ENCODE measurements around the gene TMED8.
"Not testable (repeated sequence)": the region's sequence is repeated elsewhere in the genome, so short reads cannot be mapped to it uniquely, and the experiment has no call there.

Gene TMED8

DNA sequence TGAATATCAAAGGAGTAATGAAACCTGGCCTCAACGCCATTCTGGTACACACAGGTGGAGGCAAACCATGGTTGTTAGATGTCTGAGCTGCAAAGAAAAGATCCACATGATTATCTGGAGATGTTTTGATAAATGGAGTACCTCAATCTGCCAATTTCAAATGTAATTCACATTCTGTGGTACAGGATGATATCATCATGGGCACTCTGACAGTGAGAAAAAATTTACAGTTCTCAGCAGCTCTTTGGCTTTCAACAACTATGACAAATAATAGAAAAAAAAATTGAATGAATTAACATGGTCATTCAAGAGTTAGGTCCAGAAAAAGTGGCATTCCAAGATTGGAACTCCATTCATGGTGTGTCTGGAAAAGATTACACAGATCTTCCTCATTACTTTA is 17.3 kb downstream of the TMED8 start:
- DNase-seq: no peak

DNA sequence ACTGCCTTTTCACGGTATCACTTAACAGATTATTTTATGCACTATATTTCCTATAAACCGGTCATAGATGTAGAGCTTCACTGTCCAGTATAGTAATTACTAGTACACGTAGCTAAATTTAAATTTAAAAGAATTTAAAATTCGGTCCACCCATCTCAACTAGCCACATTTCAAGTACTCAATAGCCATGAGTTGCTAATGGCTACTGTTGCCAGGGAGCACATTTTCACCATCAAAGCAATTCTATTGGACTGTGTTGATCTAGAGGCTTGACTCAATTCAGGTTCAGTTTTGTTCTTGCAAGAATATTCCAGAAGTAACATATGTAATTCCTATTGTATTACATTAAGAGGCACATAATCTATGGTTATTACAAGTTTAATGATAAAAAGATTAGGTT is 20.0 kb downstream of the TMED8 start:
- DNase-seq: no peak

DNA sequence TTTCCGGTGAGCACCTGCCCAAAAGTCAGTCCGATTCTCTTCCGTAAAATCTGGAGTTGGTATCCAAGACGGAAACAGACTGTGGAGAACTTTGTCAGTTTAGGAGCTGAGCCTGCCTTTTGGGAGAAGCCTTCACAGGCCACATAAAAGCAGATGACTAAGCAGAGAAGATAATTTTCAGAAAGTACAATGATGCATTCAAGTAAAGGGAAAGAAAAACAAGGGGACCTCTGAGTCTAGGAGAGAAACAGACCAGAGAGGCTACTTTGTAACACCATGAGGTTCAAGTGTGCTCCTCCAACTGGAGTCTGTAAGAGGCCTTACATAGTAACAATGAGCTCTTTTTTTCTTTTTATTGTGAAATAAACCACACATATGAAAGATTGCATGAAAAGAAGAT is 21.1 kb downstream of the TMED8 start:
- no peak for DNase-seq

DNA sequence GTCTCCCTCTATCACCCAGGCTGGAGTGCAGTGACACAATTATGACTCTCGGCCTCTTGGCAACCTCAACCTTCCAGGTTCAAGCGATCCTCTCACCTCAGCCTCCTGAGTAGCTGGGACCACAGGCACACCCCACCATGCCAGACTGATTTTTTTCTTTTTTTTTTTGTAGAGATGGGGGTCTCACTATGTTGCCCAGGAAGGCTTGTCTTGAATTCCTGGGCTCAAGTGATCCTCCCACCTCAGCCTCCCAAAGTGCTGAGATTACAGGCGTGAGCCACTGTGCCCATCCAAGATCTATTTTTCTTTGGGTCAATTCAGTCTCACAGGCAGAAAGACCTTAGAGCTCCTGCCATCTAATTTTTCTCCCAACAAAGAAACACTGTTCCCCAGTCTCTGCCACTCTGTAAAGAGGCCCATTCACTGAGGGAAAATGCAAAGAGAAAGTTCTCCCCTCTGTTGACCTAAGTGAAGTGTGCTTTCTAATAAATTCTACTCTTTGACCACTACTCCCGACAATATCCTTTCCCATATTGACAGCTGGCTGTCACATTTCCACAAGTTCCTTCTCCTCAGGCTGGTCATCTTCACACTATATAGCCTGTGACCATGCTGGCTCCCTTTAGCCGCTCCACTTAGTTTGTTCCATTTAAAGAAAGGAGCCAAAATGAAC is 23.3 kb downstream of the TMED8 start:
- no peak for DNase-seq

DNA sequence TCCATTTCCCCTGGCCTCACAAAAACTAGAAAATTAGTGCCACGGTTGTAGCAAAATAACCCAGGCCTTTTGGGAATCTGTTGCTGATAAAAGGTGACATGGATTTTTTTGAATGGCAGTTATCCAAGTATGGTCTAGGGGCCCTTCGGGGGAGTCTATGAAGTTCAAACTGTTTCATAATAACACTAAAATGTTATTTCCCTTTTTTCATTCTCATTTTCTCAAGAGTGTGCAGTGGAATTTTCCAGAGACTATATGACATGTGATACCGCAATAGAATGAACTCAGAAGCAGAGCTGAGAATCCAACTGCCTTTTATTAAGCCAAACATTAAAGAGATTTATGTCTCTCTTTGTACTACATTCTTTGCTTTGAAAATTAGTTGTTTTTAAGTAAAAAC is 29.1 kb downstream of the TMED8 start:
- DNase-seq: no peak

DNA sequence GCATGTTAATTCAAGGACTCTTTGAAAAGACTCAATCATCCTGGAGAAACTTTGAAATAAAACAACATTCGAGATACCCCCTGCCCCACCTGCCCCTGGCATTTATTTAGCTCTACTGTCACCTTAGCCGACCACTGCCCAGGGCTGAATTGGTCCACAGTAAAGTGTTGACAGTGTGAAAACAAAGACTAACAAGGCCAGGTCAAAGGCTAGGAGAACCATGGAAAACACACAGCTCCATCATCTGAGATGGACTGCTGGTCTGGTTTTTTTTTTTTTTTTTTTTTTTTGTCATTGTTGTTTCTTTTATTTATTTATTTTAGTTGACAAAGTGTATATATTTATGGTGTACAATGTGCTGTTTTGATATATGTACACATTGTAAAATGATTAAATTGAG is 30.4 kb downstream of the TMED8 start:
- DNase-seq: no peak

DNA sequence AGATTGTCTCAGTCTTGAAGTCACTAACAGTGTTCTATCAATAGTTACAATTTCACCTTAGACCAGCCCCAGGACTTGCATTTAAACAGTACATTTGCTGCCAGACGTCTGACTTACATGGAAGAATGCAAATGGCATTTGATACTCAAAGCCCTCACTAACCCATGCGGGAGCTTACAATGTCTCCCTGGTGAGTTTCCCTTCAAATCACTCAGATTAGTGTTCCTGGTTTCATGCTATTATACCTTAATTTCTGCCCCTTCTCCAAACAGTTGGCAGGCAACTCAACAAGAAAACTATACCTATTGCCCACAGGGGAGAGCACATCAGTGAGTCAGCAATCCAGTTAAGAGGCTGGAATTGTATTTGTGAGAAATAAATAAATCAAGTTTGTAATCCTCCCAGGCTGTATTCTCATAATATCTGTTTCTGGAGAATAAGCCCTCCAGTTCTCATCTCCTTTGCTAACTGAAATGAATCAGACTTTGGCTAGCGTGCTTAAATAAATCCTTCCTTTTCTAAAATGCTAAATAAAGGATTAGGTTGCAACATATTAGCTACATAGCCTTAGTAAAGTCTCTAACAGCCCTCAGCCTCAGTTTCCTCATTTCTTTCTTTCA is 32.4 kb downstream of the TMED8 start:
- DNase-seq: no peak

DNA sequence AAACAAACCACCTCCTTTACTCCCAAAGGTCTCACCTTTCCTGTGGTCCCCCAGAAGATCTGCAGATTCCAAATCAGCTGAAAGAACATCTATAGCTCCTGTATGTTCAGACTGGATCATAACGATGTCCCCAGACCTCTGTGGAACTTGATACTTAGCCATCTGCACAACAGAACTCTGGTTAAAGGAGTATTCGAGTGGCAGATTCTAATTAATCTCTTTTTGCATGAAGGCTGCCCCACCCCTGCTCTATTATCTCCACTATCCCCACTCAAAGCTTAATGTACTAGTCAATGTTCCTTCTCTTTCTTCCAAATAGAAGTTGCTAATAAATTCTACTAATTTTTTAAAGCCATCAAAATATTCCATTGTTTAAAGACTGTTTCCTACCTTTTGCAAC is 33.2 kb downstream of the TMED8 start:
- no peak for DNase-seq

DNA sequence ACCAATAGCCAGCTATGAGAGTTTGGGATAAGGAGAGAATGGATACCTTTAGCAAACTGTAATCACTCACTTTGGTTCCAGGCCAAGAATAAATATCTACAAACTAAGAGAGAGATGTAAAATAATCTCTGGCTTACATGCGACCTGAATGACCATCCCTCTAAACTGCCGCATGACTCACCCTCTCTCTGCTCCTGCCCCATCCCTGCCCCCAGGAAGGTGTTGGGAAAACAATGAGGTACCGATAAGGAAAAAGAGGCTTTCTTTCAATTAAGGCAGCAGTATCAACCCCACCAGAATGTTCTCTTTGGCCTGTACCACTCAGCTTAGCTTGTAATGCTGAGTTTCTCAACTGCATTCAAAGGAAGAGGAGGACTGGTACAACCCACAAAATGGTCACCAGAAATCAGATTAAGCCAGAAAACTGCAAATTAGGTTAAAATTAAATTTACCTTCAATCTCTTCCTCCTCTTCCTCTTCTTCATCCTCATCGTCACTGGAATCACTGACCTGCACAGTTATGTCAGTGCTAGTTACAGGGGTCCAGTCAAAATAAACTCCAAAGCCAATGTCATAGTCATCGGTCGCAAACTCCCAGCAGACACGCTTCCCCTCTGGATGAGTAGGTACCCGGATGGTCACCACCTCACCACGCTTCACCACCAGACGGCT is 34.0 kb downstream of the TMED8 start:
- DNase-seq: no peak

DNA sequence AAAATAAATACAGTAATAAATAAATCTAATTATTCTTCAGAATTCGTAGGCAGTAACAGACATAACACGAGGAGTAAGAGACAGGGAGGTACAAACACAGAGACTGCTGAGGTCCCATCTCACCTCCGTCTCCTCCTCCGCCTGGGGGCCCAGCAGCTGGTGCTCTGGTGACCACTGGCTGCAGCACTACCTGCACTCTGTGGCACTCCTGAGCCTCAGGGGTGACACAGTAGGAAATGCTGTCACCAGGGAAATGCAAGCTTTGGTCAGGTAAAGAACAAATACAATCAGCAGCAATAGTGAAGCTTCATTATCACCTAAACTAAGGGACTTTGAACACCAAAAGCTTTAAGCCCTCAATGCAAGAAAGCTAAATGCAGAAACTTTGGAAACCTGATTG is 36.5 kb downstream of the TMED8 start:
- no peak for DNase-seq

DNA sequence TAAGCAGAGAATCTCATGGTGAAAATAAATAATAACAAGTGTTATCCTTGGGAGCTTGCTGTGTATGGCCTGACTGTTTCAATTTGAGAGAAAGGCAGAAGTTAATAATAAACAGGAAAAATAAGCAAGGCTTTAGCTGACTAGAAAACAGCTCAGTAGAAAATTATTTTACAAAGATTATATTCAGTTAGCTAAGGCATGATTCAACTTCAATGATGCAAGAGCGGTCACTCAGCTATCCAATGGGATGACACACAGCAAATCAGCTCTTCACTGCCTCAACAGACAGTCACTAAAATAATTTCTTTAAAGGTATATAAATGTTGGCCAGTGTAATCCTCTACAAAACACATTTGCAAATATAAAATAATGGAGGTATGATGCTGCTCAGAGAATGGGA is 37.5 kb downstream of the TMED8 start:
- DNase-seq: no peak

DNA sequence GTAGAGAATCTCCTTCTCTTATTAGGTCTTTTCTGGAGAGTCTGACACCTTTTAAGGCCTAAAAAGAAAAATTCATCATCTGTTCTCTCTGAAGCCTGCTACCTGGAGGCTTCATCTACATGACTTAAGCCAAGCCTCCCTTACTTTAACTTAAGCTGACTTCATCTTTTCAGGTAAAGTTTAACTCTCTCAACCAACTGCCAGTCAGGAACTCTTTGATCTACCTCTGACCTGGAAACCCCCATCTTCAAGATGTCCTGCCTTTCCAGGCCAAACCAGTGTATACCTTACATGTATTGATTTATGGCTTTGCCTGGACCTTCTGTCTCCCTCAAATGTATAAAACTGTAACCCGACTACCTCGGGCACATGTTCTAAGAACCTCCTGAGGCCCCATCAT is 38.6 kb downstream of the TMED8 start:
- DNase-seq: no peak

DNA sequence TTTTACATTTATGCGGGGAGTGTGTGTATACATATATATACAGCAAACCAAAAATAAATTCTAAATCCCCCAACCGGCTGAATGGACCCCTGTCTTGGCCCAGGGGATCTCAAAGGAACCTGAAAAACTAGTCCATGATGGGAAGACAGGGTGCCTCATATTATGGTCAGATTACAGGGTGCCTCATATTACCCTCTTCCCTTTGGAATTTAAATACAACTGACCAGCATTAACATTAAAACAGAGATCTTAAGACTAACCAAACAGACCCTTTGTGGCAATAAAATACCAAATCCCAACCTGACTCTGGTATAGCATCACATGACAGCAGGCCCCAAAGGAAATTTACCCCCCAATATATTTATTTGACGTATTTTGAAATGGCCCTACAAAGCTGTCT is 39.0 kb downstream of the TMED8 start:
- no peak for DNase-seq

DNA sequence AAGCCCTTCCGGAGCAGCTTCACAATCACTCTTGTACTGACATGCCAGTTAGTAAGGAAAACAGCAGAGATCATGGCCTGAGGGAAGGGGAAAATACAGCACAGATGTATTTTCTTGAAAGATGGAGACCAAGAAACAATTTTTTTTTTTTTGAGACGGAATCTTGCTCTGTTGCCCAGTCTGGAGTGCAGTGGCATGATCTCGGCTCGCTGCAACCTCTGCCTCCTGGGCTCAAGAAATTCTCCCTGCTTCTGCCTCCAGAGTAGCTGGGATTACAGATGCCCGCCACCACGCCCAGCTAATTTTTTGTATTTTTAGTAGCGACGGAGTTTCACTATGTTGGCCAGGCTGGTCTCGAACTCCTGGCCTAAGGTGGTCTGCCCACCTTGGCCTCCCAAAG is 39.6 kb downstream of the TMED8 start:
- not testable (repeated sequence) for DNase-seq

DNA sequence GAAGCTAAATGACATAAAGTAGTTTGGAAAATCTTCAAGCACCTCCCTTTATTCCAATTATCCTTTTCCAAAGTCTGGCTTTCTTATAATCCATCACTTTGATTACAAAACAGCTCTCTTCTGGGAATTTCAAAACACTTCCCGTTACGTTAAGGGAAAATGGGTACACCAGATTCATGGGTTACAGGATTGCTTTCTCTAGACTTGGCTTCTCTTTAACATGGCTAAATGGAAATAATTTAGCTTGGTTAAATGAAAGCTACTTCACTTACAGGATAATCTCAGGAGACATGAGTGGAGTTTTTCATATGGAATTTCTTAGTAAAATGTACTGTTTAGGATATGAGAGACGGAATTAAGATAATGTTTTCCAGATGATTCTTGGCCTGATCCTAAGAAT is 41.3 kb downstream of the TMED8 start:
- no peak for DNase-seq

DNA sequence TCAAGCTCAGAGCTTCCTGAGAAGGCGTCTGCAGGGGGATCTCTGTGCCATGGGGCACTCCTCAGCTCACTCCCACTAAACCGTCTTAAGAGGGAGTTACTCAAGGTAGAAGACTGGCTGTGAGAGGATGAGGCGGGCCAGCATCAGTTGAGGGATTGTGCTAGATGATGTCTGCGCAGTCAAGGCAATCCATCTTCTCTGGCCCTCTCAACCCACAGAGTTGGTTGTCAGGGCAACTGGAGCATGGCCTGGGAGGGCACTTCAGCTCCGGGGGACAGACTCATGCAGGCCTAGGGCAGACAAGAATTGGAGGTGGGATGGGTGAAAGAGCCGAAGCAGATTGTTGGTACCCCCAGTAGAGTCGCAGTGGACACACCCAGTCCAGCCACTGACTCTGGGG is 47.0 kb downstream of the TMED8 start:
- DNase-seq: no peak

DNA sequence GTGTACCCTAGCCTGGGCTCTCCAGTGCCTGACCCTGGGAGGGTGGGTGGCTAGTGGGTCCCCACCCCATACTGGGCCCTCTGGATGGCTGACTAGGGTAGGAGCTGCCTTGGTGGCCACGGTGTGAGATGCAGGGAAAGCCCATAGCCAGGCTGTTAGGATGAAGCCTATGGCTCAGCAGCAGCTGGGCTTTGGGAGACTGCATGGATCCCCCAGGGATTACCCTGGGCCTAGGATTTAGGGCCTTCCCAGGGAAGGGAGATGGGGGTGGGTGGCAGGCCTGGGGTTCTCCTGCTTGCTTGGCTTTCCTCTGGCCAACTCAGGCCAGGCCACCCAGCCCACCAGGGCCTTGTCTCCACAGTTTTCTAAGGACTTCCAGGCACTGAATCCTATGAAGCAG is 49.8 kb downstream of the TMED8 start:
- no peak for DNase-seq

DNA sequence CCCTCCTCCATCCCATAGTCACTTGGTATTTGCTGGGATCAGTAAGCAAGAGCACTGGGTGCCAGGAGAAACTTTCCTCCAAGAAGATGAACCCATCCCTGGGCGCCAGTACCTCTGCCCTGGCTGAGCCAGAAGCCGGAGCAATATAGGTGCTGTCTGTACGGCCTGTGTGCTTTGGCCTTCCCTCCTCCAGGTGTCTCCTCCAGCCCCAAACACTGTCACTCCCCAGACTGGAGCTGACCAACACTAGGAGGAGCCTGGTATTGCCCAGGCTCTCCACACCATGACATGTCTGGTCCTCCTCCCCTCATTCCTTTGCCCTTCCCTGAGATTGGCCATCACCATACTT is 51.2 kb downstream of the TMED8 start:
- DNase-seq: no peak

DNA sequence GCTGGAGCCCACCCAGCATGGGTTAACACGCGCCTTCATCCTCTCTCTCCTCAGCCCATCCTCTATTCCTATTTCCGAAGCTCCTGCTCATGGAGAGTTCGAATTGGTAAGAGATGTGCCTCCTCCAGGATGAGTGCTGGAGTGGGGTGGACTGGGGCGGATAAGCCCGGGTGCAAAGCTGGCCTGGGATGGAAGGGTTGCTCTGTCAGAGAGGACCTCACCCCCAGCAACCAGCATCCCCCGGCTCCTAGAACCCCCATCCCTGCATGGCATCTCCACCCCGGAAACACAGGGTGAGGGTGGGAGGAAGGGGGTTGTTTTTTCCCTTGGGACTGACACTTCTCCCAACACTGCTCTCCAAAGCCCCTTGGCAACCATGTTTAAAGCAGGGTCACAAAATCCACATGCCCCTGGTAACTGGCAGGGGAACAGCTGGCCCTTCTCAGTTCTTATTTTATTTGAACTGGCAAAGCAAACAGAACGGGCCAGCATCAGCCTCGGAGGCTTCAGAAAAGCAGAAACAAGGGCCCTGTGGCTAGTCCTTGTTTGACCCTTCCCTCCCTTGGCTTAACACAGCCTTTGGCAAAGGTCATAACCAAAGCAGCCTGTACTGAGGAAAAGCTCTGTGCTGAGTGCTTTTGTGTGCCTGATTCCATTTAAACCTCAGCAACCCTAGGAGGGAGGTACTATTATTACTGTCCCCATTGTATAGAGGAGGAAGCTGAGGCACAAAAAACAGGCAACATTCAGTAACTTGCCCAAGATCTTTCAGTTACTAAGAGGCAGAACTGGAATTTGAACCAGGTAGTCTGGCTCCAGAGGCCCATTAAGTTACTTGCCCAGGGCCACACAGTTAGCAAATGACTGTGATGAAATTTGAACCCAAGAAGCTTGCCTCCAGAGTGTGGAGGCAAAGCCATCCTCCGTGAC is 51.8 kb downstream of the TMED8 start:
- no peak for DNase-seq

DNA sequence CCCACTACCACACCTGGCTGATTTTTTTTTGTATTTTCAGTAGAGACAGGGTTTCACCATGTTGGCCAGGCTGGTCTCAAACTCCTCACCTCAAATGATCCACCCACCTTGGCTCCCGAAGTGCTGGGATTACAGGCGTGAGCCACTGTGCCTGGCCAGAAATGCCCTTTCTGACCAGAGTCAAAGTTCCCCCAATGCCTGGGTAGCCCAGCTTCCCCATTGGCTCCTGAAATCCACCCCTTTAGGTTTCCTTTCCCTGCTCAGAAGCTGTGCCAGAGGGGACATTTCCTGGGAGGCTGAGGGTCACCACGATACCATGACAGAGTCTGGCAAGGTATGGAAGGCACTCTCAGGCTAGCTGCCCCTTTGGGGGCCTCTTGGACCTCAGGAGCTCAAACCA is 52.6 kb downstream of the TMED8 start:
- DNase-seq: no peak

DNA sequence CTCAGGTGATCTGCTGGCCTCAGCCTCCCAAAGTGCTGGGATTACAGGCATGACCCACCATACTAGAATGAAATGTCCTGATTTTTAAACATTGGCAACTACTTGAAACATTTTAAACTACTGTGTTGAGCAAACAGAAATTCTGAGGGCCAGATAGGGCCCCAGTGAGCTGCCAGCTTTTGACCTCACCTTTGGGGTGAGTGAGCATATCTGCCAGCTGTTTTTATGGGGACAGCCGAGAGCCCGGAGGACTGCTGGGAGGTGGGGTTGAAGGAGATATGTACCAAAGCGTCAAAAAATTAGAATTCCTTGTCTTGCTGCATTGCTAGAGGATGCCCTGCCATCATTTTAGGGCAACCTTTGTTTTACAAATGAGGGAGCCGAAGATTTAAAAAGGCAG is 53.3 kb downstream of the TMED8 start:
- no peak for DNase-seq

DNA sequence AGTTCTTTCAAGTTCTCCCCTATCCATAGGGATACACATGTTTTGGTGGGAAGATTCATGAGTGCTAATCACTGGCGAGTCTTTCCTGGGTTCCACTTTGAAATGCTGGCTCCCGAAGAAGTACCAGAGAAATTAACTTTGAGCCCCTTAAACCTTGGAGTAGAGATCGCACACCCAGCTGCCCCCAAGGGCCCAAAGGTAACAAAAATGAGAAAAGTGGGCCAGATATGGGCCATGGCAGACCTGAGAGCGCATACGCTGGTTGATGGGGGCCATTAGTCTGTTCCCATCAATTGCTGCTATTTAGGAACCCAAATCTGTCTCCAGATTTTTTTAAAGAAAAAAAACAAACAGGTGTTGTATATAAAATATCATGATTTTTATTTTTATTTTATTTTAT is 53.9 kb downstream of the TMED8 start:
- DNase-seq: no peak

DNA sequence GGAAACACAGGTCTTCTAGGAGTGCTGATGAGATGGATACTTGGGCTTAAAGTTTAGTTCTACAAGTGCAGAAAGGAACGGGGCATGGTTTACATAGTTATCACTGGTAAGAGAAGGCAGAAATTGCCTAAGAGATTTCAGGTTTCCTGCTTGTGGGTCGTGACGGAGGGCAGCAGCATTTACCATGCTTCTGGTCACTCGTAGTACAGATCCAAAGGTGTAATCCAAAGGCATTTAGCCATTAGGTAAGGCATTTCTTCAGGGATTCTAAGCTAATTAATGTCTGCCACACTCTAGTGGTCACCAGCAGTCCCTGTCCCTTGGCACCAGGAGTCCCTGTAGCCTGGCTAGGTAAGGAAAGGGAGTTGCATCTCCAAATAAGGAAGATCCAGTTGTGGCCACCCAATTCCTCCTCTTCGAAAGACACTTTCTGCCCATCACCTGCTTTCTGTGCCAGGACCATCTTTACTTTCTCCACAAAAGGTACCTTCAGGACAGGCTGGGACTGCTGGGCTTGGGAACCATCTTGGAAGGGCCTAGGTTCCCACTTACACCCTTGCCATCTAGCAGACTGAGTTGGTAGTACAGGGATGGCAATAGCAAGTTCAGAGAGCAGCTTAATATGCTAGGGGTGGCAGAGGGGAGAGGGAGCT is 54.5 kb downstream of the TMED8 start:
- DNase-seq: no peak

Data from CD4-positive, alpha-beta T cell treated with Interleukin-12 subunit alpha and Interleukin-12 subunit beta, for 1 hour (primary cell).